Cardiac fibroblast (primary cell): ENCODE data around the gene TMEM207.

Experiments
- DNase-seq, 2 donors: peaks; one replicate each; pipeline versions ENCODE4 v3.0.0 to v3.0.0-alpha.2; 2010; ENCODE audit warnings: low read depth in 2 of 2
- H3K4me3 ChIP-seq, 2 donors: replicated peaks in 1 of 2; 1 replicate in 1 of 2; 2 replicates in 1 of 2; pipeline ENCODE4 v1.5.1; 2011; ENCODE audit warnings: low read depth in 2 of 2, low read length in 2 of 2, mild to moderate bottlenecking in 2 of 2, moderate library complexity in 1 of 2
- TF ChIP-seq, protein P1 (sequence below): IDR thresholded peaks from one replicate; pipeline ENCODE4 v1.5.1; 2011; ENCODE audit warnings: low read depth, mild to moderate bottlenecking, low read length, inconsistent platforms

Gene TMEM207

DNA sequence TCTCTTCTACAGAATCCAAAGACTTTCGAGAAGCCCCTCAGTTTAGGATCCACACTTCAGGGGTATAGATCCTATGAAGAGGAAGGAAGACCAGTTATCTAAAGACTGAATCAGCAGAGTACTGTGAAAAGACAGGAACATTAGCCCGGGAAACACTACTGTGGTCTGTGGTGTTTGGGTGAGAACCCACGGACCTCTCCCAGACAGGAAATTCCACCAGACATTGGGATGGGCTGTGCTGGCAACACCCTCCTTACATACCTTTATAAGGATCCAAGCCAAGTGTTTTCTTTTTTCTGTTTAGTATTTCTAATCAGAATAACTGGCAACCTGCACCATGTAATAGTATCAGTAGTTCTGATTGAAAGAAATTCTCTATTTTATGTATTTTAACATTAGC is 14.1 kb downstream of the TMEM207 start:
- peak in 1 of 2 donors; percentile 31 for DNase-seq
- no peak overlapping the region for H3K4me3 ChIP-seq
- TF ChIP-seq, protein P1, sequence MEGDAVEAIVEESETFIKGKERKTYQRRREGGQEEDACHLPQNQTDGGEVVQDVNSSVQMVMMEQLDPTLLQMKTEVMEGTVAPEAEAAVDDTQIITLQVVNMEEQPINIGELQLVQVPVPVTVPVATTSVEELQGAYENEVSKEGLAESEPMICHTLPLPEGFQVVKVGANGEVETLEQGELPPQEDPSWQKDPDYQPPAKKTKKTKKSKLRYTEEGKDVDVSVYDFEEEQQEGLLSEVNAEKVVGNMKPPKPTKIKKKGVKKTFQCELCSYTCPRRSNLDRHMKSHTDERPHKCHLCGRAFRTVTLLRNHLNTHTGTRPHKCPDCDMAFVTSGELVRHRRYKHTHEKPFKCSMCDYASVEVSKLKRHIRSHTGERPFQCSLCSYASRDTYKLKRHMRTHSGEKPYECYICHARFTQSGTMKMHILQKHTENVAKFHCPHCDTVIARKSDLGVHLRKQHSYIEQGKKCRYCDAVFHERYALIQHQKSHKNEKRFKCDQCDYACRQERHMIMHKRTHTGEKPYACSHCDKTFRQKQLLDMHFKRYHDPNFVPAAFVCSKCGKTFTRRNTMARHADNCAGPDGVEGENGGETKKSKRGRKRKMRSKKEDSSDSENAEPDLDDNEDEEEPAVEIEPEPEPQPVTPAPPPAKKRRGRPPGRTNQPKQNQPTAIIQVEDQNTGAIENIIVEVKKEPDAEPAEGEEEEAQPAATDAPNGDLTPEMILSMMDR: no peak

DNA sequence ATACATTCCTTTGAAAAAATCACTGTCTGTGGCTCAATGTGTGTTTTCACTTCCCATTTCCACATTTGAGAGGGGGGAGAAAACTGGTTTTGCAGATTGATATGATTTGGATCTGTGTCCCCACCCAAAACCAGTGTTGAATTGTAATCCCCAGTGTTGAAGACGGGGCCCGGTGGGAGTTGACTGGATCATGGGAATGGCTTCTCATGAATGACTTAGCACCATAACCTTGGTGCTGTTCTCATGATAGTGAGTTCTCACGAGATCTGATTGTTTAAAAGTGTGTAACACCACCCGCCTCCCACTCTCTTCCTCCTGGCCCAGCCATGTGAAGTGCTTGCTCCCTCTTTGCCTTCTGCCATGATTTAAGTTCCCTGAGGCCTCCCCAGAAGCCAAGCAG is 16.1 kb downstream of the TMEM207 start:
- DNase-seq: no peak
- TF ChIP-seq, protein P1: no peak

DNA sequence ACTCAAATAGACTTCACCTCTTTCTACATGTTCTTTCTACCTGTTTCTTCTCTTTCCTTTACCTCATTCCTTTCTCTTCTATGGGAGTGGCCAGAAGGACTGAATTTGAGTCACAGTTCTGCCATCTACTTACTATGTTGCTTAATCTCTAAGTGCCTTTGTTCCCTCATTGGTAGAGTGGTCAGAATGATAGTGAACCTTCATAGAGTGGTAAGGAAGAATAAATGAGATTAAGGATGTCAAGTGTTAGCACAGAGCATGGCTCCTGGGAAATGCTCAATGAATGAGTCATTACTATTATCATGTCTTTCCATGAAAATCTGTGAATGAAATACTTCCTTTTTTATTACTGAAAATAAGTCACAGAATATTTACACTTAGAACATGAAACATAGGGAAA is 17.5 kb downstream of the TMEM207 start:
- no peak overlapping the region for H3K4me3 ChIP-seq
- DNase-seq: peak; percentile 24 to 40
- TF ChIP-seq, protein P1: no peak

More for the DNA sequence above, 16.1 kb downstream of the TMEM207 start:
- no peak overlapping the region for H3K4me3 ChIP-seq

DNA sequence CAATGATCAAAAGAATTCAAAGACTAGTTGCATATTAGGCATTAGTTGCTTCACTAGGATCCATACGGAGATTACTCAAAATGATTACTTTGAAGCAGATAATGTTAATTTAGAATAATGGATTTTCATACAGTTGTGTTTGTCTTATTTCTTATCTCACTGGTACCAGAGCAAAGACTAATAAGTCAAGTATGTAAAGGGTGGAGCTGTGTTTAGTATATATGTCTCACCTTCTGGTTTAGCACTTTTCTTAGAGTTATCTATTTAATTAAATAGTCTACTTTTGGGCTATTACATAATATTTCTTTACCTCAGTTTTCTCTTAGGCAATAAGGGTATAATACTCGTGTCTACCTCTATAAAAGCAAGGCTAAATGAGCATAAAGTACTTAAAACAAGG is 18.8 kb downstream of the TMEM207 start:
- no peak for DNase-seq
- TF ChIP-seq, protein P1: no peak
- H3K4me3 ChIP-seq: no peak overlapping the region

DNA sequence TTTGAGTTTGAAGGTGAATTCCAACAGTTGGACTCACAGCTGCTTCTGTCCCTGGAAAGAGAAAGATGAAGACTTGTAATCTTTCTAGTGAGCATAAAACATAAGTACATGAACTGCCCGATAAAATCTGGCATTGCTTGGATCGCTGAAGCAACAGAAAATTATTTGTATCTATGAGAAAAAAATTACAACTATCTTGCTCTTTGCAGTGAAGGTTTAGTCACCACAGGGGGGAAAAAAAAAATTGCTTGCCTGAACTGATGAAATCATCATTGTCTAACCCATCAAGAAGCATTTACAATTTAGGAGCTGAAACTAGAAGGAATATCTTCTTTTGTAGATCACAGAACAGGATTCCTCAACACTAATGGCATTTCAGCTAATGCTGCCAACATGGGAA is 20.0 kb downstream of the TMEM207 start:
- DNase-seq: peak; percentile 7 to 59
- TF ChIP-seq, protein P1: no peak
- no peak overlapping the region for H3K4me3 ChIP-seq

DNA sequence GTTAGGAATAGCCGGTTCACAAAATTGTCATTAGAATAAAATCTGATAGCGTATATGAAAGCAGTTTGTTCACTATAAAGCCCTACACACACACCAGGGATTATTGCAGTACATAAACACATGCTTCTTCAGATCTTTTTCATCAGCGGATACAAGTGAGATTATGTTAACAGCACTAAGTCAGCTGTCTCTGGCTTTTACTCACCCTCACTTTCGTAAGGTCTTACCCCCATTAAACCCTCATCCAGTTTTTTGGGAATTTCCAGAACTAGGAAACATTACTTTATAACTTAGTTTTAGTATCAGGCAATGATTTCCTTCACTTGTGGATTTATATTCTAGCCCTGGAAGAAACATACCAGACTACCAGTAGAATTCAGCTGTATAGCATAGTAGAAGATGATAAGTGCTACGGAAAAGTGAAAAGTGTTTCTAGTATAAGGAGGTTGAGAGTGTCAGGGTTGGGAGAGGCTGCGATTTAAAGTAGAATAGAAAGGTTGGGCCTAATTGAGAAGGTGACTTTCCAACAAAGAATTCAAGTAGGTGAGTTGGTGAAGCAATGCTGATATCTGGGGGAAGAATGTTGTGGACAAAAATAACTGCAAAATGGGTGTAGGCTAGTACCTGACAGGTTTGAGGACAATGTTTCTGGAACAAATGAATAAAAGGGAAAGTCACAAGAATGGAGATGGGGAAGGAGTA is 22.7 kb downstream of the TMEM207 start:
- H3K4me3 ChIP-seq: no peak overlapping the region
- DNase-seq: no peak
- TF ChIP-seq, protein P1: no peak

DNA sequence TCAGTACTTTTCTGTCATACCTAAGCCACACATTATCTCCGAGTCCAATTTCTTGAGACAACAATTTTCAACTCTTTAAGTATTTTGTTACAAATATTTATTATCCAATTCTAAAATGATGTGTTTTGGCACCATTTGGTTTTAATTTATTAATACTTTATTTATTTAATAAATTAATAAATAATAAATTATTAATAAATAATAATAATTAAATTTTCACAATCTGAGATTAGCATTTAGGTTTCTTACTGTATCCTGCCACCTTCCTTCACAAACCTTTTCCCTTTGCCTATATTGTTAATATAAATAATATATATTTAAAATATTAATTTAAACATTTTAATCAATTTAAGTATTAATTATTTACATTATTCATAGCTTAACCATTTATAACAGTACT is 23.9 kb downstream of the TMEM207 start:
- H3K4me3 ChIP-seq: no peak overlapping the region
- no peak for DNase-seq
- TF ChIP-seq, protein P1: no peak
